ENCODE measurements around the gene QPRT. TPM values are rescaled to one million over a fixed set of nuclear protein-coding genes. Genes with fewer than 3 reads are reported as not detected.
"Not testable (repeated sequence)": the region's sequence is repeated elsewhere in the genome, so short reads cannot be mapped to it uniquely, and the experiment has no call there.

QPRT gene
- total RNA-seq, 1 experiment from 2014 or later, result 310 TPM

- Histone ChIP-seq H4K20me1 (ENCODE audit: insufficient read depth) (no peaks in the 10 kb centered on the region), H3K4me1 (replicated peaks; ENCODE audit: insufficient read depth) (peaks cover 7% of the 10 kb centered on the region; the same call in 1 of the 2 replicates), H3K27me3 (ENCODE audit: insufficient read depth, low read depth) (no peaks in the 10 kb centered on the region), H2AFZ (no peak overlapping the region), H3K27ac (no peak overlapping the region), H3K9me2 (ENCODE audit: insufficient read depth) (no peaks in the 10 kb centered on the region), H3K9me3 (ENCODE audit: insufficient read depth, low read depth) (peaks cover 3% of the 10 kb centered on the region; the same call in 1 of the 2 replicates), H3K4me2 (no peak overlapping the region), H3K4me3 (no peak overlapping the region), H3F3A (ENCODE audit: insufficient read depth, low read depth) (peaks cover 9% of the 10 kb centered on the region; the same call in 1 of the 2 replicates), H3K79me2 (ENCODE audit: low read depth) (no peaks in the 10 kb centered on the region), H3K36me3 (ENCODE audit: low read depth) (no peaks in the 10 kb centered on the region)
- intact Hi-C loops (cut with micrococcal nuclease; ENCODE audit: unreplicated experiment), result loop anchor here (10.0 kb wide), 1 partner anchor 60 kb away; no protein-coding TSS in a partner anchor
- BruUV-seq (replicated peaks), result no TSS peak
- POLR2A ChIA-PET (ENCODE audit: unreplicated experiment), result interaction anchor here (0.5 kb wide), 1 partner anchor 905 kb away, joined by 8 read pairs; no protein-coding TSS in a partner anchor
- TF ChIP-seq EZH2 (IDR thresholded peaks at IDR 0.05; ENCODE audit: low read depth) (no peak), CTCF (conservative IDR thresholded peaks at IDR 0.05) (no peak)
- no peak for DNase-seq
- CTCF ChIA-PET, result no interaction called here
Observed at GRCh38 chr16:29705030-29705429, 26.1 kb downstream of the QPRT start.

- H3K4me2 ChIP-seq; H3K36me3 ChIP-seq (ENCODE audit: low read depth); H3K4me1 ChIP-seq (replicated peaks; ENCODE audit: insufficient read depth); H3K4me3 ChIP-seq; H3K79me2 ChIP-seq (ENCODE audit: low read depth); H3K9me3 ChIP-seq (ENCODE audit: insufficient read depth, low read depth); CTCF ChIA-PET; H3F3A ChIP-seq (ENCODE audit: insufficient read depth, low read depth); BruUV-seq (replicated peaks); H3K27me3 ChIP-seq (ENCODE audit: insufficient read depth, low read depth); H4K20me1 ChIP-seq (ENCODE audit: insufficient read depth); H2AFZ ChIP-seq; H3K9me2 ChIP-seq (ENCODE audit: insufficient read depth); H3K27ac ChIP-seq; DNase-seq: not testable (repeated sequence)
- POLR2A ChIA-PET (ENCODE audit: unreplicated experiment), result interaction anchor here (0.6 kb wide), 1 partner anchor 49 kb away, joined by 26 read pairs; no protein-coding TSS in a partner anchor
- intact Hi-C loops (cut with micrococcal nuclease; ENCODE audit: unreplicated experiment), result loop anchor here (10.0 kb wide), 1 partner anchor 62 kb away; no protein-coding TSS in a partner anchor
Observed at GRCh38 chr16:29707160-29707559, 28.2 kb downstream of the QPRT start.

GRCh38 chr16:29708917-29709600, 30.1 kb downstream of the QPRT start:
- no TSS peak for BruUV-seq (replicated peaks)
- Histone ChIP-seq H3K27me3 (ENCODE audit: insufficient read depth, low read depth) (no peaks in the 10 kb centered on the region), H3K36me3 (ENCODE audit: low read depth) (no peaks in the 10 kb centered on the region), H3K4me2 (no peak overlapping the region), H3F3A (ENCODE audit: insufficient read depth, low read depth) (no peaks in the 10 kb centered on the region), H3K27ac (no peak overlapping the region), H3K9me2 (ENCODE audit: insufficient read depth) (no peaks in the 10 kb centered on the region), H3K9me3 (ENCODE audit: insufficient read depth, low read depth) (peaks cover 3% of the 10 kb centered on the region; the same call in 1 of the 2 replicates), H3K4me1 (replicated peaks; ENCODE audit: insufficient read depth) (no peaks in the 10 kb centered on the region), H4K20me1 (ENCODE audit: insufficient read depth) (no peaks in the 10 kb centered on the region), H3K79me2 (ENCODE audit: low read depth) (no peaks in the 10 kb centered on the region), H3K4me3 (no peak overlapping the region), H2AFZ (no peak overlapping the region)
- DNase-seq, result no peak
- POLR2A ChIA-PET (ENCODE audit: unreplicated experiment), result no interaction called here
- CTCF ChIA-PET, result no interaction called here
- intact Hi-C loops (cut with micrococcal nuclease; ENCODE audit: unreplicated experiment), result loop anchor here (10.0 kb wide), 1 partner anchor 64 kb away; no protein-coding TSS in a partner anchor
- TF ChIP-seq CTCF (conservative IDR thresholded peaks at IDR 0.05), result no peak
- TF ChIP-seq EZH2 (IDR thresholded peaks at IDR 0.05; ENCODE audit: low read depth), result no peak

GRCh38 chr16:29709657-29710056, 30.7 kb downstream of the QPRT start:
- not testable (repeated sequence) for H3K4me1 ChIP-seq (replicated peaks; ENCODE audit: insufficient read depth); H3K79me2 ChIP-seq (ENCODE audit: low read depth); H3K4me2 ChIP-seq; H3F3A ChIP-seq (ENCODE audit: insufficient read depth, low read depth); BruUV-seq (replicated peaks); H4K20me1 ChIP-seq (ENCODE audit: insufficient read depth); H3K4me3 ChIP-seq; H3K9me3 ChIP-seq (ENCODE audit: insufficient read depth, low read depth); H2AFZ ChIP-seq; DNase-seq; H3K36me3 ChIP-seq (ENCODE audit: low read depth); H3K9me2 ChIP-seq (ENCODE audit: insufficient read depth); H3K27ac ChIP-seq; H3K27me3 ChIP-seq (ENCODE audit: insufficient read depth, low read depth)
- intact Hi-C loops (cut with micrococcal nuclease; ENCODE audit: unreplicated experiment), result loop anchor here (10.0 kb wide), 1 partner anchor 65 kb away; no protein-coding TSS in a partner anchor
- ChIA-PET POLR2A (ENCODE audit: unreplicated experiment) (interaction anchor here (0.5 kb wide), 1 partner anchor 28 kb away, joined by 3 read pairs; no protein-coding TSS in a partner anchor), CTCF (interaction anchor here (0.6 kb wide), 1 partner anchor 9 kb away, joined by 5 read pairs; no protein-coding TSS in a partner anchor)
